Measurements from ENCODE around the gene C10orf105. TPM values are rescaled to one million over a fixed set of nuclear protein-coding genes. Genes with fewer than 3 reads are reported as not detected.

The C10orf105 gene
- polyA plus RNA-seq, 1 of the 3 experiments (the other 2 are of a cell fraction) = not detected

- H3F3A ChIP-seq (replicated peaks; ENCODE audit: insufficient read depth) = no peaks in the 10 kb centered on the region
- H3K9ac ChIP-seq = no peak overlapping the region
- H3K36me3 ChIP-seq (replicated peaks in 1 of 2; ENCODE audit: control insufficient read depth in 1 of 2, insufficient read depth in 2 of 2, low read length in 1 of 2) = no peaks in the 10 kb centered on the region
- peak; percentile 79 for TF ChIP-seq SMC3 (IDR thresholded peaks at IDR 0.05; ENCODE audit: low read depth, low read length)
- no peak for TF ChIP-seq FOXM1 (IDR thresholded peaks at IDR 0.05; ENCODE audit: low read depth)
- peak; percentile 82 for TF ChIP-seq CTCF (IDR thresholded peaks at IDR 0.05)
- no peak for TF ChIP-seq REST (IDR thresholded peaks at IDR 0.05; ENCODE audit: low read depth, low read length)
- TF ChIP-seq RAD21 (IDR thresholded peaks at IDR 0.05; ENCODE audit: low read length) = peak; percentile 64
- no peak for TF ChIP-seq EP300 (IDR thresholded peaks at IDR 0.05; ENCODE audit: borderline replicate concordance in 1 of 2, low read depth in 1 of 2, low read length in 1 of 2)
- TF ChIP-seq TCF12 (IDR thresholded peaks at IDR 0.05) = no peak
- TF ChIP-seq ELF1 (IDR thresholded peaks at IDR 0.05) = no peak
- peak; percentile 18 for TF ChIP-seq CHD2 (IDR thresholded peaks at IDR 0.05; ENCODE audit: low read length, partially characterized antibody)
- TF ChIP-seq FOXJ3 (CRISPR knock-in tag; IDR thresholded peaks at IDR 0.05) = no peak
- no peak for TF ChIP-seq GABPA (IDR thresholded peaks at IDR 0.05; ENCODE audit: low read depth)
- no peak for TF ChIP-seq MXI1 (IDR thresholded peaks at IDR 0.05; ENCODE audit: low read depth, low read length)
- TF ChIP-seq EZH2phosphoT487 (IDR thresholded peaks at IDR 0.05; ENCODE audit: borderline replicate concordance, low read depth) = no peak
- peak; percentile 88 for DNase-seq
- H3K27ac ChIP-seq (ENCODE audit: low read depth in 2 of 2, low read length in 1 of 2) = no peak overlapping the region
- no peaks in the 10 kb centered on the region for H4K20me1 ChIP-seq (ENCODE audit: insufficient read depth)
- peaks cover 28% of the 10 kb centered on the region; the same call in 1 of the 2 replicates for H3K27me3 ChIP-seq (ENCODE audit: insufficient read depth)
- POLR2A ChIA-PET = interaction anchor here (1.5 kb wide), 1 partner anchor 377 kb away, joined by 3 read pairs; the partner anchor contains the start of gene SLC29A3
- H3K79me2 ChIP-seq (ENCODE audit: insufficient read depth) = no peaks in the 10 kb centered on the region
- peaks cover 0 to 7% of the 10 kb centered on the region in 2 experiments; a peak in 1 of 4 replicates for H3K4me1 ChIP-seq (ENCODE audit: control insufficient read depth in 1 of 2, insufficient read depth in 2 of 2, low read depth in 1 of 2, low read length in 1 of 2)
- no peak overlapping the region; a peak in 1 of 4 replicates for H3K4me3 ChIP-seq (ENCODE audit: low read depth in 2 of 2, low read length in 1 of 2)
- CTCF ChIA-PET = interaction anchor here (0.6 to 8.7 kb wide), 75 partner anchors 12 to 1340 kb away, joined by 3 to 195 read pairs (median 4); partner anchors contain the start of genes C10orf105, CDH23, SLC29A3 and VSIR
- WGBS (ENCODE audit: low lambda C conversion rate) = 19% methylated on average over 7 of the region's 10 CpGs
- H3K9me2 ChIP-seq = no peaks in the 10 kb centered on the region
- H3K9me3 ChIP-seq = no peaks in the 10 kb centered on the region
- H2AFZ ChIP-seq (ENCODE audit: low read depth) = no peak overlapping the region
- no peak overlapping the region for H3K4me2 ChIP-seq
These were observed 22.8 kb downstream of the C10orf105 start for GRCh38 chr10:71696628-71697326.
